Breast epithelium (tissue), 3 donors: ENCODE measurements around the gene TMEM178A.

Experiments used
- POLR2A ChIP-seq: fragments of 450-650 bp; IDR thresholded peaks from one replicate; pipeline ENCODE4 v1.6.1; 2016; ENCODE audit warnings: antibody characterized with exemption, mild to moderate bottlenecking, moderate library complexity
- POLR2AphosphoS5 ChIP-seq, 3 donors: sonication (generic); formaldehyde crosslinking; IDR thresholded peaks; one replicate each; pipeline ENCODE4 v1.6.1; 2017; ENCODE audit warnings: antibody characterized with exemption in 3 of 3
- TF ChIP-seq, protein P1 (sequence below), 3 donors: fragments of 450-650 bp; IDR thresholded peaks; one replicate each; pipeline ENCODE4 v1.5.1; 2016 to 2017; ENCODE audit warnings: antibody characterized with exemption in 3 of 3, mild to moderate bottlenecking in 3 of 3, moderate library complexity in 3 of 3

DNA sequence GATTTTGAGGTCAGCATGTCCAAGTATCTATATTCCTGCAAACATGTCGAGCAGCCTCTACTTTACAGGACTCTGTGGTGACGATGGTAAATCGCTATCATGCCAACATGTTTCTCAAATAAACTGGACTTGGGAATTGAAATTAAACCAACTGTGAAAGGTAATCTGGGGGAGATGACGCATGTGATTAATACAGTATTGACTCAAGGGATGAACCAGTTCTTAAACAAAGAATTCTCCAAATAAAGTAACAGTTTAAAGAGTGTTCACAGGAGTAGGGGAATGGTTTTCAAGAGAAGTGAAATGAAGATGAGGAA is 59.1 kb downstream of the TMEM178A start:
- TF ChIP-seq POLR2A (no peak), POLR2AphosphoS5 (IDR thresholded peaks at IDR 0.05) (no peak)
- TF ChIP-seq, protein P1, sequence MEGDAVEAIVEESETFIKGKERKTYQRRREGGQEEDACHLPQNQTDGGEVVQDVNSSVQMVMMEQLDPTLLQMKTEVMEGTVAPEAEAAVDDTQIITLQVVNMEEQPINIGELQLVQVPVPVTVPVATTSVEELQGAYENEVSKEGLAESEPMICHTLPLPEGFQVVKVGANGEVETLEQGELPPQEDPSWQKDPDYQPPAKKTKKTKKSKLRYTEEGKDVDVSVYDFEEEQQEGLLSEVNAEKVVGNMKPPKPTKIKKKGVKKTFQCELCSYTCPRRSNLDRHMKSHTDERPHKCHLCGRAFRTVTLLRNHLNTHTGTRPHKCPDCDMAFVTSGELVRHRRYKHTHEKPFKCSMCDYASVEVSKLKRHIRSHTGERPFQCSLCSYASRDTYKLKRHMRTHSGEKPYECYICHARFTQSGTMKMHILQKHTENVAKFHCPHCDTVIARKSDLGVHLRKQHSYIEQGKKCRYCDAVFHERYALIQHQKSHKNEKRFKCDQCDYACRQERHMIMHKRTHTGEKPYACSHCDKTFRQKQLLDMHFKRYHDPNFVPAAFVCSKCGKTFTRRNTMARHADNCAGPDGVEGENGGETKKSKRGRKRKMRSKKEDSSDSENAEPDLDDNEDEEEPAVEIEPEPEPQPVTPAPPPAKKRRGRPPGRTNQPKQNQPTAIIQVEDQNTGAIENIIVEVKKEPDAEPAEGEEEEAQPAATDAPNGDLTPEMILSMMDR (IDR thresholded peaks at IDR 0.05): no peak
